Cardiac muscle cell (in vitro differentiated cells and primary cell): ENCODE results near the gene TMEM245. TPM values are rescaled to one million over a fixed set of nuclear protein-coding genes. Genes with fewer than 3 reads are reported as not detected.

Source experiments
- DNase-seq, 2 donors: peaks; one replicate each; pipeline versions ENCODE4 v3.0.0 to v3.0.0-alpha.2; 2010 to 2017; ENCODE audit warnings: low read depth in 1 of 2, low spot score in 1 of 2
- H3K27ac ChIP-seq: fragments of 200-600 bp; sonication (generic); 2 replicates; pipeline ENCODE4 v1.5.1; 2016
- H3K27me3 ChIP-seq: fragments of 200-600 bp; sonication (generic); 2 replicates; pipeline ENCODE4 v1.6.0; 2016; ENCODE audit warnings: control low read depth
- H3K36me3 ChIP-seq: fragments of 200-600 bp; sonication (generic); 2 replicates; pipeline ENCODE4 v1.5.1; 2016; ENCODE audit warnings: control low read depth
- H3K4me1 ChIP-seq: fragments of 200-600 bp; sonication (generic); 2 replicates; pipeline ENCODE4 v1.8.1; 2017; ENCODE audit warnings: low read depth, mild to moderate bottlenecking, mixed run types
- H3K4me3 ChIP-seq: fragments of 200-600 bp; sonication (generic); 2 replicates; pipeline ENCODE4 v1.5.1; 2016; ENCODE audit warnings: mild to moderate bottlenecking
- H3K9me3 ChIP-seq: fragments of 200-600 bp; sonication (generic); 2 replicates; pipeline ENCODE4 v1.5.1; 2017; ENCODE audit warnings: low read depth, mild to moderate bottlenecking, control low read depth
- CTCF ChIP-seq: IDR thresholded peaks from 2 replicates; pipeline ENCODE4 v1.5.1; 2012; ENCODE audit warnings: low read depth, mild to moderate bottlenecking, low read length
- polyA plus RNA-seq: library from polyadenylated mRNA; unstranded; fragments of >200 nt; fragmentation: Nextera tagmentation; extraction: Ambion mirVana; gene quantifications from 2 replicates; pipeline ENCODE4 v1.2.1, GENCODE V29; 2016
- total RNA-seq: library from RNA; depleted of rRNA; stranded (reverse); fragments of >200 nt; gene quantifications from 2 replicates; pipeline ENCODE4 v1.2.3, GENCODE V29; 2016

Gene TMEM245
- total and polyA plus RNA-seq, 2 experiments from 2014 or later: 75.6 to 88.1 TPM

GRCh38 chr9:109143881-109144562, 24.3 kb upstream of the TMEM245 start:
- Histone ChIP-seq H3K4me1 (no peaks in the 10 kb centered on the region), H3K27me3 (no peaks in the 10 kb centered on the region), H3K27ac (no peak overlapping the region), H3K36me3 (no peaks in the 10 kb centered on the region), H3K4me3 (no peak overlapping the region), H3K9me3 (no peaks in the 10 kb centered on the region)
- peak; percentile 46 for TF ChIP-seq CTCF
- DNase-seq: peak in 1 of 2 donors; percentile 30

GRCh38 chr9:109141375-109141774, 21.6 kb upstream of the TMEM245 start:
- no peak overlapping the region for H3K27ac ChIP-seq
- no peaks in the 10 kb centered on the region for H3K9me3 ChIP-seq
- no peaks in the 10 kb centered on the region for H3K27me3 ChIP-seq
- TF ChIP-seq CTCF: no peak
- no peaks in the 10 kb centered on the region for H3K36me3 ChIP-seq
- no peak overlapping the region for H3K4me3 ChIP-seq
- no peak for DNase-seq
- H3K4me1 ChIP-seq: no peaks in the 10 kb centered on the region

GRCh38 chr9:109139851-109140250, 20.1 kb upstream of the TMEM245 start:
- no peak overlapping the region for H3K27ac ChIP-seq
- DNase-seq: no peak
- H3K27me3 ChIP-seq: no peaks in the 10 kb centered on the region
- no peak for TF ChIP-seq CTCF
- no peak overlapping the region for H3K4me3 ChIP-seq
- no peaks in the 10 kb centered on the region for H3K36me3 ChIP-seq
- no peaks in the 10 kb centered on the region for H3K9me3 ChIP-seq
- H3K4me1 ChIP-seq: no peaks in the 10 kb centered on the region

GRCh38 chr9:109138421-109138820, 18.7 kb upstream of the TMEM245 start:
- no peaks in the 10 kb centered on the region for H3K36me3 ChIP-seq
- H3K27ac ChIP-seq: no peak overlapping the region
- no peak overlapping the region for H3K4me3 ChIP-seq
- H3K27me3 ChIP-seq: no peaks in the 10 kb centered on the region
- no peaks in the 10 kb centered on the region for H3K4me1 ChIP-seq
- TF ChIP-seq CTCF: no peak
- DNase-seq: no peak
- H3K9me3 ChIP-seq: no peaks in the 10 kb centered on the region

- H3K27ac ChIP-seq: no peak overlapping the region
- TF ChIP-seq CTCF: no peak
- no peaks in the 10 kb centered on the region for H3K36me3 ChIP-seq
These were observed 14.4 kb upstream of the TMEM245 start for GRCh38 chr9:109134167-109134578.

GRCh38 chr9:109133533-109133932, 13.8 kb upstream of the TMEM245 start:
- TF ChIP-seq CTCF: no peak
- peaks cover 7% of the 10 kb centered on the region for H3K4me1 ChIP-seq
- no peak overlapping the region for H3K4me3 ChIP-seq
- DNase-seq: no peak
- H3K27ac ChIP-seq: no peak overlapping the region
- no peaks in the 10 kb centered on the region for H3K36me3 ChIP-seq
- H3K9me3 ChIP-seq: no peaks in the 10 kb centered on the region
- no peaks in the 10 kb centered on the region for H3K27me3 ChIP-seq

More at GRCh38 chr9:109134167-109134578, 14.4 kb upstream of the TMEM245 start:
- peaks cover 7% of the 10 kb centered on the region for H3K4me1 ChIP-seq
- no peaks in the 10 kb centered on the region for H3K27me3 ChIP-seq
- H3K4me3 ChIP-seq: no peak overlapping the region
- DNase-seq: no peak
- no peaks in the 10 kb centered on the region for H3K9me3 ChIP-seq
